Karpas-422 (cell line): Measurements from ENCODE around the gene LMBRD1. TPM values are rescaled to one million over a fixed set of nuclear protein-coding genes. Genes with fewer than 3 reads are reported as not detected.
"Not testable (repeated sequence)": the region's sequence is repeated elsewhere in the genome, so short reads cannot be mapped to it uniquely, and the experiment has no call there.

ENCODE experiments used
- DNase-seq: peaks from one replicate; pipeline ENCODE4 v3.0.0-alpha.2; 2015
- H2AFZ ChIP-seq: fragments of 200-600 bp; sonication (generic); 2 replicates; pipeline ENCODE4 v1.6.1; 2014; ENCODE audit warnings: antibody characterized with exemption, low read length, mixed read lengths
- H3K27ac ChIP-seq: fragments of 200-600 bp; sonication (generic); 2 replicates; pipeline ENCODE4 v1.5.1; 2014; ENCODE audit warnings: mild to moderate bottlenecking, low read length, moderate library complexity
- H3K27me3 ChIP-seq: fragments of 200-600 bp; sonication (generic); 2 replicates; pipeline ENCODE4 v1.6.1; 2014; ENCODE audit warnings: low read length, mixed read lengths
- H3K36me3 ChIP-seq: fragments of 200-600 bp; sonication (generic); 2 replicates; pipeline ENCODE4 v1.6.1; 2014; ENCODE audit warnings: low read length, mixed read lengths; ENCODE audit not compliant: insufficient read depth
- H3K4me1 ChIP-seq: fragments of 200-600 bp; sonication (generic); 2 replicates; pipeline ENCODE4 v1.6.1; 2014; ENCODE audit warnings: mild to moderate bottlenecking, low read length, mixed read lengths
- H3K4me2 ChIP-seq: fragments of 200-600 bp; sonication (generic); 2 replicates; pipeline ENCODE4 v1.6.1; 2014; ENCODE audit warnings: low read length, low read depth, mild to moderate bottlenecking; ENCODE audit not compliant: poor library complexity, severe bottlenecking
- H3K4me3 ChIP-seq: fragments of 200-600 bp; sonication (generic); 2 replicates; pipeline ENCODE4 v1.5.1; 2014; ENCODE audit warnings: mild to moderate bottlenecking, antibody characterized with exemption, low read length, mixed read lengths
- H3K79me2 ChIP-seq: fragments of 200-600 bp; sonication (generic); 2 replicates; pipeline ENCODE4 v1.6.1; 2014; ENCODE audit warnings: mild to moderate bottlenecking, low read length, mixed read lengths
- H3K9ac ChIP-seq: fragments of 200-600 bp; sonication (generic); 2 replicates; pipeline ENCODE4 v1.6.0; 2014; ENCODE audit warnings: low read length
- H3K9me2 ChIP-seq: fragments of 200-600 bp; sonication (generic), shearing (Covaris generic); replicated peaks from 2 replicates; pipeline ENCODE4 v1.6.0; 2014; ENCODE audit warnings: mild to moderate bottlenecking, low read length, moderate library complexity; ENCODE audit not compliant: insufficient read depth
- H3K9me3 ChIP-seq: fragments of 300-700, 200-600 bp; sonication (generic); 2 replicates; pipeline ENCODE4 v1.6.1; 2014; ENCODE audit warnings: low read length, mixed read lengths
- H4K20me1 ChIP-seq: fragments of 200-600 bp; sonication (generic); 2 replicates; pipeline ENCODE4 v1.6.1; 2014; ENCODE audit warnings: mild to moderate bottlenecking, antibody characterized with exemption, low read length, low read depth; ENCODE audit not compliant: insufficient read depth
- total RNA-seq: library from RNA; depleted of rRNA; stranded (reverse); fragments of >200 nt; shearing (Covaris generic); gene quantifications from 2 replicates; pipeline ENCODE4 v1.2.3, GENCODE V29; 2014; ENCODE audit warnings: low replicate concordance

LMBRD1 gene
- total RNA-seq, 1 experiment from 2014 or later = 53.6 TPM

GRCh38 chr6:69824355-69824754, 27.5 kb upstream of the LMBRD1 start:
- H3K9me2 ChIP-seq, H3K36me3 ChIP-seq: not testable (repeated sequence)

GRCh38 chr6:69820438-69820837, 23.6 kb upstream of the LMBRD1 start:
- no peak for DNase-seq
- H3K9me3 ChIP-seq = no peaks in the 10 kb centered on the region
- H3K9ac ChIP-seq = no peak overlapping the region
- H3K79me2 ChIP-seq = no peaks in the 10 kb centered on the region
- H3K9me2 ChIP-seq = no peaks in the 10 kb centered on the region
- H3K4me2 ChIP-seq = no peak overlapping the region
- no peak overlapping the region for H3K4me3 ChIP-seq
- H4K20me1 ChIP-seq = no peaks in the 10 kb centered on the region
- no peak overlapping the region for H2AFZ ChIP-seq
- no peaks in the 10 kb centered on the region for H3K36me3 ChIP-seq
- H3K4me1 ChIP-seq = peaks cover 20% of the 10 kb centered on the region
- H3K27me3 ChIP-seq = no peaks in the 10 kb centered on the region
- H3K27ac ChIP-seq = no peak overlapping the region

More at GRCh38 chr6:69824355-69824754, 27.5 kb upstream of the LMBRD1 start:
- not testable (repeated sequence) for DNase-seq, H3K4me2 ChIP-seq, H3K4me3 ChIP-seq, H3K9ac ChIP-seq, H3K27ac ChIP-seq, H3K79me2 ChIP-seq, H2AFZ ChIP-seq, H3K27me3 ChIP-seq, H3K9me3 ChIP-seq, H4K20me1 ChIP-seq, H3K4me1 ChIP-seq

- no peaks in the 10 kb centered on the region for H3K9me3 ChIP-seq
- H3K79me2 ChIP-seq = no peaks in the 10 kb centered on the region
- DNase-seq = no peak
- no peaks in the 10 kb centered on the region for H4K20me1 ChIP-seq
- no peak overlapping the region for H3K4me2 ChIP-seq
- H3K4me1 ChIP-seq = peaks cover 20% of the 10 kb centered on the region
- H3K9me2 ChIP-seq = no peaks in the 10 kb centered on the region
- H2AFZ ChIP-seq = no peak overlapping the region
- H3K27me3 ChIP-seq = no peaks in the 10 kb centered on the region
- no peaks in the 10 kb centered on the region for H3K36me3 ChIP-seq
- H3K4me3 ChIP-seq = no peak overlapping the region
- no peak overlapping the region for H3K9ac ChIP-seq
- H3K27ac ChIP-seq = no peak overlapping the region
These were observed 23.2 kb upstream of the LMBRD1 start for GRCh38 chr6:69820018-69820417.

GRCh38 chr6:69819138-69819537, 22.3 kb upstream of the LMBRD1 start:
- Histone ChIP-seq H3K9me2 (no peaks in the 10 kb centered on the region), H2AFZ (no peak overlapping the region), H3K9ac (no peak overlapping the region), H3K36me3 (no peaks in the 10 kb centered on the region), H3K27me3 (no peaks in the 10 kb centered on the region), H3K4me3 (no peak overlapping the region), H3K9me3 (no peaks in the 10 kb centered on the region), H3K4me2 (no peak overlapping the region), H3K4me1 (peaks cover 20% of the 10 kb centered on the region), H3K27ac (no peak overlapping the region), H4K20me1 (no peaks in the 10 kb centered on the region), H3K79me2 (no peaks in the 10 kb centered on the region)
- DNase-seq = no peak

GRCh38 chr6:69818223-69818930, 21.6 kb upstream of the LMBRD1 start:
- H3K27me3 ChIP-seq = no peaks in the 10 kb centered on the region
- H3K79me2 ChIP-seq = no peaks in the 10 kb centered on the region
- no peak overlapping the region for H2AFZ ChIP-seq
- no peak overlapping the region for H3K4me2 ChIP-seq
- H4K20me1 ChIP-seq = no peaks in the 10 kb centered on the region
- H3K36me3 ChIP-seq = no peaks in the 10 kb centered on the region
- no peak overlapping the region for H3K27ac ChIP-seq
- no peak overlapping the region for H3K4me3 ChIP-seq
- H3K9me3 ChIP-seq = no peaks in the 10 kb centered on the region
- DNase-seq = no peak
- H3K9ac ChIP-seq = no peak overlapping the region
- H3K9me2 ChIP-seq = no peaks in the 10 kb centered on the region
- peaks cover 27% of the 10 kb centered on the region for H3K4me1 ChIP-seq

GRCh38 chr6:69817358-69817757, 20.5 kb upstream of the LMBRD1 start:
- no peak overlapping the region for H3K27ac ChIP-seq
- no peaks in the 10 kb centered on the region for H3K9me3 ChIP-seq
- peak overlapping the region; percentile 56 for H3K4me2 ChIP-seq
- no peaks in the 10 kb centered on the region for H3K9me2 ChIP-seq
- no peaks in the 10 kb centered on the region for H4K20me1 ChIP-seq
- no peaks in the 10 kb centered on the region for H3K27me3 ChIP-seq
- no peak for DNase-seq
- no peaks in the 10 kb centered on the region for H3K36me3 ChIP-seq
- H3K4me3 ChIP-seq = no peak overlapping the region
- H3K9ac ChIP-seq = no peak overlapping the region
- H3K79me2 ChIP-seq = no peaks in the 10 kb centered on the region
- H3K4me1 ChIP-seq = peaks cover 32% of the 10 kb centered on the region
- H2AFZ ChIP-seq = no peak overlapping the region

GRCh38 chr6:69816569-69816968, 19.8 kb upstream of the LMBRD1 start:
- no peaks in the 10 kb centered on the region for H3K9me3 ChIP-seq
- H3K4me2 ChIP-seq = peak overlapping the region; percentile 56
- no peaks in the 10 kb centered on the region for H3K36me3 ChIP-seq
- H3K4me1 ChIP-seq = peaks cover 32% of the 10 kb centered on the region
- peak overlapping the region; percentile 39 for H3K27ac ChIP-seq
- H3K79me2 ChIP-seq = no peaks in the 10 kb centered on the region
- no peaks in the 10 kb centered on the region for H3K27me3 ChIP-seq
- no peaks in the 10 kb centered on the region for H4K20me1 ChIP-seq
- H3K9ac ChIP-seq = peak overlapping the region; percentile 21
- H3K4me3 ChIP-seq = peak overlapping the region; percentile 9; the same call in 1 of the 2 replicates
- peak overlapping the region; percentile 92 for H2AFZ ChIP-seq
- no peaks in the 10 kb centered on the region for H3K9me2 ChIP-seq
- DNase-seq = peak; percentile 52

- 0 out of 2 replicates have a peak overlapping the region, but pooled peaks have one; percentile 9 for H3K4me3 ChIP-seq
- H3K27ac ChIP-seq = no peak overlapping the region
- peak overlapping the region; percentile 92; the same call in 1 of the 2 replicates for H2AFZ ChIP-seq
- no peaks in the 10 kb centered on the region for H3K9me2 ChIP-seq
- H3K27me3 ChIP-seq = no peaks in the 10 kb centered on the region
- no peaks in the 10 kb centered on the region for H3K79me2 ChIP-seq
- H3K36me3 ChIP-seq = no peaks in the 10 kb centered on the region
- H4K20me1 ChIP-seq = no peaks in the 10 kb centered on the region
- H3K9ac ChIP-seq = peak overlapping the region; percentile 21
- DNase-seq = no peak
- H3K9me3 ChIP-seq = no peaks in the 10 kb centered on the region
- H3K4me2 ChIP-seq = peak overlapping the region; percentile 56
- peaks cover 32% of the 10 kb centered on the region for H3K4me1 ChIP-seq
These were observed 19.2 kb upstream of the LMBRD1 start for GRCh38 chr6:69816026-69816425.
